Measurements from ENCODE around the gene P2RY11. TPM values are rescaled to one million over a fixed set of nuclear protein-coding genes. Genes with fewer than 3 reads are reported as not detected.

Gene P2RY11
- total RNA-seq, 1 donor from 2014 or later: 10.2 TPM

DNA sequence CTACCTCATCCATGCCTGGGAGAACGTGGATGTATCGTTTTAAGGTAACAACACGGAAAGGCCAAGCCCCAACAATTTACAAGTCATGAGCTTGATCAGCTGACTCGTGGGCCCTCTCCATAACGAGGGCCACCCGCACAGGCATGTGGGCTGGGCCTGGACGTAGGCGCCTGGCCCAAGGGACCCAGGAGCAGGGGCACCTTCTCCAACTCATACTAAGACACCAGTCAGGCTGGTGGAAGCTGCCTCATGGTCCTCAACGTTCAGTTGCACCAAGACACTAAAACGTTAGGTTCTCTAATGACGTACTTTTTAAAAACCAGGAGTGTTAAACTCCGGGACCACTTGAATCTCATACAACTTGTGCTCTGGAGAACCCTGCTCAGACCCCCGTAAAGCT is 30.0 kb downstream of the P2RY11 start:
- DNase-seq (ENCODE audit: low read depth): no peak

DNA sequence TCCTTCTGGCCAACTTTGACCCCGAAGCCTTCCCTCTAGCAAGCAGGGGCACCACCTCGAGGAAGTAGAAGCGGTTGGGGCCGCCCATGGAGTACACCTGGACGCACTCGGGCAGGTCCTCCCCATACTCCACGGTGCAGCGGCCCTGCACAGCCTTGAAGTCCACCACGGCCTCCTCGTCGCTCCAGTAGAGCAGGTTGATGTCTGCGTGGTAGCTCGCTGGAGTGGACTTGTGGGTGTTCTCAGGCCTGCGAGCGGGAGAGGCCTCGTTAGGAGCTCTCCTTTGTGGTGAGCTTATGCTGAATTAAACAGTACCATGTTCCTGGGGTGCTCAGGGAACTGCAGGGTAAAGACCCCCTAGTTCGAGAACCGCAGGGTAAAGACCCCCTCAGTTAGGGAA is 30.5 kb downstream of the P2RY11 start:
- no peak for DNase-seq (ENCODE audit: low read depth)

DNA sequence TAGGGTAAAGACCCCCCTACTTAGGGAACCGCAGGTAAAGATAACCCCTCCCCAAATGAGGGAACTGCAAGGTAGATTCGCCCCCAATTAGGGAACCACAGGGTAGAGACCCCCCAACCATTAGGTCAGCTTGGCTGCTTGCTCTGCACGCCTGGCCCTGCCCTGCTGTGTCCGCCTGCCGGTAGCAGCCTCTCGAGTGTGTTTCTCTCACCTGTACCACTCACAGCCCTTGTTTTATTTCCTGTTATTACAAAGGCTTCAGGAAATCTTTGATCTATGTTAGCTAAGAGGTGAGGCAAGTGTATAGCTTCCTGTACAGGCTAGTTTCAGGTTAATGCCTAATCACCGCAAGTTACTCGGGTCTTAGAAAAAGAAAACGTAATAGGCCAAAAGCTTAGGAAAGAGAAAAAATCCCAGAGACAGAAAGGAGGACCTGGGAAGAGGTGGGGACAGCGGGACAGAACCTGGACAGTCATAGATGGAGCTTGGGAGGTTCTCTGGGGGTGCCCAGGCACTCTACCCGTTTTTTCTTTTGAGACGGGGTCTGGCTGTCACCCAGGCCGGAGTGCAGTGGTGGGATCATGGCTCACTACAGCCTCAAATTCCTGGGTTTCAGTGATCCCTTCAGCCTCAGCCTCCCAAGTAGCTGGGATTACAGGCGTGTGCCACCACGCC is 31.3 kb downstream of the P2RY11 start:
- no peak for DNase-seq (ENCODE audit: low read depth)

DNA sequence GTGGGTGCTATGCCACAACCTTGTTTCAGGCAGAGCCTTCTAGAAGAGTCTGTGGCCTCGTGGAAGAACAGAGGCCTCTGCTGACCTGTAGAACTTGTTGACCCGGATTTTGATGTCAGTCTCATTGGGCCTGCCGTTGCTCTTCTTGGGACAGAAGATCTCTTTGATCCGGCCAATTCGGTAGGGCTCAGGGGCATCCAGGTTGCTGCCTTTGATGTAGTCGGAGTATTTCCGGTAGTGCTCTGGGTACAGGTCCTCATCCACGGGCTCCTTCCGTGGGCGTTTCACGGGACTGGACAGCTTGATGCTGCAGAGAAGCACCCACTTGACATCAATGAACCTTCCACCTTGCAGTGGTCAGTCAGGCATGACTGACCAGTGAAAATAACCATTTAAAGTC is 32.2 kb downstream of the P2RY11 start:
- no peak for DNase-seq (ENCODE audit: low read depth)

DNA sequence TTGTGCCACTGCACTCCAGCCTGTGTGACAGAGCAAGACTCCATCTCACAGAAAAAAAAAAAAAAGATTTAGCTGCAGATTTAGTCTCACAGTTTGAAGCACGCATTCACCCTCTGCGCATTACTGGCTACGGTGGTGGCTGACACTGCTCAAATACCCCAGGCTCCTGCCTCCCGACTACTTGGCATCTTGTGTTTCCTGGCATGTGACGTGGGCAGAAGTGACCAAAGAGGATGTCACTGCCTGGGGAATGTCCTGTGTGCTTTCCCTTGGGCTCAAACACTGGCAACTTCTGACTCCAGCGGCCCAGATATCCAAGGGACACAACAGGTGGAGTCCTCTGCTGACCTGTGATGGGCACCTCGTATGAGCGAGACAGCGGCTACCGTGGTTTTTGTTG is 32.9 kb downstream of the P2RY11 start:
- no peak for DNase-seq (ENCODE audit: low read depth)

DNA sequence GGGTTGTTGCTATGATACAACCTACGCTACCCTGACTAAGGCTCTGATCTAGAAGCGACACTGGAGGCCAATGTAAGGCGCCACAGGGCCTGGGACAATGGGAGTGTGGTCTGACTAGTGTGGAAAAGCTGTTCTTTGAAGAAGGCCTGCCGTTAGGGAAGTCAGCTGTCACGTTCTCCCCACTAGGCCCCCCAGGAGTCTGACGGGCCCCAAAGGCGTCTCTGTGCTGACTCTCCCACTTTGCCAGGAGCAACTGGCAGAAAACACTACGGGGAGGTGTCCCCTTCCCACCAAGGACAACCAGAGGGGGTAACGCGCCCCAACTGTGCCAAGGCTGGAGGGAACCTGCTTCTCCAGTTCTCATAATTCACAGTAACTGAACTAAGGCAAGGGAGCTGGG is 33.5 kb downstream of the P2RY11 start:
- no peak for DNase-seq (ENCODE audit: low read depth)

DNA sequence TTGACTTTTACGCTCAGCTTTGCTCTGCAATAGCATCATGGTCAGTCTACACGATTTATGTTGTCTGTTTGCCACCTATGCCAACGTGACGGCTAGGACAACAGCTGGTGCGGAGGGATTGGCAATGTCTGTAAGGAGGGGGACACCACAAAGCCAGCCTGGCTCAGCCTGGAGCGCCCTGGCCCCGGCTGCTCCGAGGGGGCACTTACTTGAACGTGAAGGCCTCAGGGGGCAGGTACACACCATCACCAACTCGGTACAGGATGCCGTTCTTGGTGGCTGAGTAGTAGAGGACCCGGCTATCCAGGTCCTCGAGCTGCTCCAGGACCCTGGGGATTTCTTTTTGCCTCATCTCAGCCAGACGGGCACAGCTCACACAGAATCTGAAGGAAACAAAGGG is 34.6 kb downstream of the P2RY11 start:
- DNase-seq (ENCODE audit: low read depth): no peak

DNA sequence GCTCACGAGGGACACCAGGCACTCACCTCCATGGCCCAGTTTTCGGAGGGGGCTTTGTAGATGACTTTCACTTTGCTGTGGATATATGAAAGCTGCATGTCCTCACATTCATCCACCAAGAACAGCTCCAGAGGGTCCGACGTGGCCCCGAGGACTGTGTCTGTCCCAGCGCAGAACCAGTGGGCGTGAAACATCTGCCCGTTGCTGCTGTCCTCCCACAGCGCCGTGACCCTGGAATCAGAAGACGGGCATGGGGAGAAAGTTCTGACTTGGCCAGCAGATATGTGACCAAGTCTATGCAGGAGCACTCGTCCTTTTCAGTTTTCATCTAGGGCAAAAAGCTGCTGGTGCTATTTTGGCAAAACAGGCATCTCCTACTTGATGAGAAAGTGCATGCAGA is 37.9 kb downstream of the P2RY11 start:
- no peak for DNase-seq (ENCODE audit: low read depth)

DNA sequence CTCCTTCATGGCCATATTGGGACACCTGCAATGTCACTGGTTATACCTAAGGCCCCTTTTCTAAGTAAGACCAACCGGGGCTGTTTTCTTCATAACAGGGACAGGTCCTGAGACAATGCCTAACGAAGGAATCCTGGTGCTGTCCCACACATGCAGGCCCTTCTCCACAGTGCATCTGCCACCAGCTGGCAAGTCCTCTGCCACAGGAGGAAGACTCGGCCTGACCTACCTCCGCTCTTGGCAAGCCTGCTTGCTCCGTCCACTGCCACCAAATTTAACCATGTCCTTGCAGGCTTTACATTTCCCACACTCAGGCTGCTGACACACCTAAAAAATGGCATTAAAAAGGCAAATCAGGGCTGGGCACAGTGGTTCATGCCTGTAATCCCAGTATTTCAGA is 40.0 kb downstream of the P2RY11 start:
- no peak for DNase-seq (ENCODE audit: low read depth)

DNA sequence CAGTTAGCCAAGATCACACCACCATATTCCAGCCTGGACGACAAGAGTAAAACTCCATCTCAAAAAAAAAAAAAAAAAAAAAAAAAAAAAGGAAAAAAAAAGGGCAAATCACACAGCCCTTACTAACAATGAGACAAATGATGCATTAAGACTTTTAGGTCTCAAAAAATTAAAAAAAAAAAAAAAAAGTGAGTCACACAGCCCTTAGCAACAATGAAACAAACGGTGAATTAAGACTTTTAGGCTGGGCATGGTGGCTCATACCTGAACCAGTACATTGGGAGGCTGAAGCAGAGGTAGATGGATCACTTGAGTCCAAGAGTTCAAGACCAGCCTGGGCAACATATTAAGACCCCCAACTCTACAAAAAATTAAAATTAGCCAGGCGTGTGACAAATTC is 40.6 kb downstream of the P2RY11 start:
- DNase-seq (ENCODE audit: low read depth): no peak

DNA sequence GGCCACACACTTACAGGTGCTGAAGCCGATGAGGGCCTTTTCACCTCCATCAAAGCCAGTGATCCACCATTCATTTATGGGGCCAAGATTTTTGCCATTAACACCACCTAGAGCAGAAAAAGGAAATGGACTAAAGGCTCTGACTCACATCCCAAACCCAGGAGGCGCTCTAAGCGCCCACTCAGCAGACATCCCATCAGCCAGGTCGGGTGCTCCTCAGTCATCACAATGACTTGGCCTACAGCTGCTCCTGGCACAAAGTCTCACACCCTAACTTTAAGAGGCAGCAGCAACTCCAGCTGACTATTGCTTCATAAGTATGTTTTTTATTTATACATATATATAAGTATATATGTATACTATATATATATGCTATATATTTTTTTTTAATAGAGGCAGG is 44.3 kb downstream of the P2RY11 start:
- DNase-seq (ENCODE audit: low read depth): no peak

DNA sequence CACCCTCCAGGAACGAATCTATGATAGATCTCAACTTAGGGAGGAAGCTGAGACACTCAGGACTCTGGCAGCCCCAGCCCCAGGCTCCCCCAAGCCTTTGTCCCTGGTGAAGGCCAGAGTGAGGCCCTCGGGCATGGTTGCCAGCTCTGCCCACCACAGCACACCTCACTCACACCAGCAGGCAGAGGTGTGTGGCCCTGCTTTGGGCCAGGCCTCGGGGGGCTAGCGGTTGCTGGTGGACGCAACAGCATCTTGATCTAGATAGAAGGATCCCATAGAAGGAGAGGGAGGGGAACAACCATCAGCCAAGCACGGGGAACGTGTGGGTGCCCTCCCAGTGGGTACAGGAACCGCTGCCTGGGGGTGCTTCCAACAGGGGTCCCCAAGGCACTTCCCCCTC is 46.6 kb downstream of the P2RY11 start:
- no peak for DNase-seq (ENCODE audit: low read depth)

DNA sequence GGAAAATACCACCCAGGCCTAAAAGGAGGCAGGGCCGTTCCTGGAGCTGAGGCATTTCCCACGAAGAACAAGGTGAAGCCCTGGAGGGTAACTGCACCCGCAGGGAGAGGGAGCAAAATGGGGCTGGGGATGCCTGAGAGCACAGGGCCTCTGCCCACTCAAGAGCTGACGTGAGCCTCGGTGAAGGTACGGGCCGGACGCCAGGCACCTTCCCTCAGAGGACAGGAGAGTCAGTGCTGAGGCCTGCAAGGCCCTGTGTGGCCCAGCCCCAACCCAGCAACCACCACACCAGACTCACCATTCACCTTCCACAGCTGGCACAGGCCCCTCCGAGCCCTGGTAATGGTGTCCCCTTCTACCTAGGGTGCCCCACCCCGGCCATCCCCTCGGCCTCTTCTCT is 47.0 kb downstream of the P2RY11 start:
- DNase-seq (ENCODE audit: low read depth): no peak

DNA sequence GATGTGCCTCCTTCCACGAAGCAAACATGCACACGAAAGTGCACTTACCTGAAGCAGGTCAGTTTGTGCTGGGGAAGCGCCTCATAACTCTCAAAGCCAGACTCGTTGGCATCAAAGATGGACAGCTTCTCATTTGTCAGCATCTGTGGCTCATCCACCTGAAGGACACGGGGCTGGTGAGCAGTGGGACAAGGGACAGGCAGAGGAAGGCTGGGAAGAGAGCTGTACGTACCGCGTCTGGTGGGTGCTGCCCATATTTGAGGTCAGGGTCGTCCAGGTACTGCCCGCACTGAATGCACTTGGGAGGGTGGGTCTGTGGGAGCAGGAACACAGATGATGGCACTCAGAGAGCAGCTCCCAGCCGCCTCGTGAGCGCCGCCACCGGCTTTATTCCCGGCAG is 48.1 kb downstream of the P2RY11 start:
- no peak for DNase-seq (ENCODE audit: low read depth)

DNA sequence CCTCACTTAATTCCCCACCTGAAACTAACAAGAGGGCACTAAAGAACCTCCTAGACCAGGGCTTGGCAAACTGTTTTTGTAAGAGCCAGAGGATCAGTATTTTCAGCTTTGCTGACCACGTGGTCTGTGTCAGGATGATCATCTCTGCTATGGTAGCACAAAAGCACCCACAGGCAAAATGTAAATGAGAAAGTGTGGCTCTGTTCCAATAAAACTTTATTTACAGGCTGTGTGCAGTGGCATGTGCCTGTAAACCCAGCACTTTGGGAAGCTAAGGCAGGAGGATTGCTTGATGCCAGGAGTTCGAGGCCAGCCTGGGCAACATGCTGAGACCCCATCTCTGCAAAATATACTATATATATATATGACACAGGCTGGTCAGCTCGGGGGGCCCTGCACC is 52.0 kb downstream of the P2RY11 start:
- no peak for DNase-seq (ENCODE audit: low read depth)

Other genes with a start within 250 kb of the P2RY11 start
- 0.87 and 4.9 TPM in 2 replicates for gene OLFM2, start 175.2 kb upstream of the P2RY11 start, total RNA-seq
- gene COL5A3, start 101.2 kb upstream of the P2RY11 start, total RNA-seq: not detected in 2 replicates
- not detected in 2 replicates for gene RDH8, start 98.2 kb upstream of the P2RY11 start, total RNA-seq
- gene SHFL, start 25.4 kb upstream of the P2RY11 start, total RNA-seq: 22.1 and 24.1 TPM in 2 replicates
- under 0.01 and 0.35 TPM in 2 replicates for gene ANGPTL6, start 9.0 kb upstream of the P2RY11 start, total RNA-seq
- gene PPAN, start 5.3 kb upstream of the P2RY11 start, total RNA-seq: 41.0 and 46.2 TPM in 2 replicates
- gene EIF3G, start 8.2 kb downstream of the P2RY11 start, total RNA-seq: 309 and 416 TPM in 2 replicates
- 37.4 and 38.0 TPM in 2 replicates for gene DNMT1, start 83.3 kb downstream of the P2RY11 start, total RNA-seq
- 3.0 and 3.3 TPM in 2 replicates for gene S1PR2, start 119.6 kb downstream of the P2RY11 start, total RNA-seq
- 23.1 and 29.5 TPM in 2 replicates for gene MRPL4, start 140.5 kb downstream of the P2RY11 start, total RNA-seq
- 38.4 and 130 TPM in 2 replicates for gene ICAM1, start 159.4 kb downstream of the P2RY11 start, total RNA-seq
- 0.35 and 0.69 TPM in 2 replicates for gene ICAM4, start 175.3 kb downstream of the P2RY11 start, total RNA-seq
- gene ICAM5, start 178.3 kb downstream of the P2RY11 start, total RNA-seq: 0.40 and 1.6 TPM in 2 replicates
- gene ZGLP1, start 198.1 kb downstream of the P2RY11 start, total RNA-seq: 0.17 and 0.70 TPM in 2 replicates
- gene FDX2, start 204.3 kb downstream of the P2RY11 start, total RNA-seq: 22.2 and 47.1 TPM in 2 replicates
- 8.0 and 33.1 TPM in 2 replicates for gene RAVER1, start 221.8 kb downstream of the P2RY11 start, total RNA-seq
- 2.8 and 7.6 TPM in 2 replicates for gene ICAM3, start 227.9 kb downstream of the P2RY11 start, total RNA-seq